Smooth muscle cell (in vitro differentiated cells): ENCODE results near the gene DNAI4. TPM values are rescaled to one million over a fixed set of nuclear protein-coding genes. Genes with fewer than 3 reads are reported as not detected.

Source experiments
- DNase-seq: peaks from one replicate; lab custom pipeline; 2025; ENCODE audit not compliant: unreplicated experiment; lab: John Stamatoyannopoulos, UW
- H2AFZ ChIP-seq: fragments of 200-600 bp; sonication (generic); 2 replicates; pipeline ENCODE4 v1.6.0; 2016; ENCODE audit warnings: antibody characterized with exemption, low read depth, mild to moderate bottlenecking
- H3F3A ChIP-seq: fragments of 200-600 bp; sonication (generic); 2 replicates; pipeline ENCODE4 v1.6.0; 2017; ENCODE audit warnings: antibody characterized with exemption, low read depth
- H3K27ac ChIP-seq: fragments of 200-600 bp; sonication (generic); 2 replicates; pipeline ENCODE4 v1.5.1; 2016; ENCODE audit warnings: low read depth, mild to moderate bottlenecking
- H3K27me3 ChIP-seq: fragments of 200-600 bp; sonication (generic); 2 replicates; pipeline ENCODE4 v1.6.1; 2016; ENCODE audit warnings: low read depth, mild to moderate bottlenecking
- H3K36me3 ChIP-seq: fragments of 200-600 bp; sonication (generic); 2 replicates; pipeline ENCODE4 v1.5.1; 2016; ENCODE audit warnings: low read depth
- H3K4me1 ChIP-seq: fragments of 200-600 bp; sonication (generic); 2 replicates; pipeline ENCODE4 v1.5.1; 2016; ENCODE audit warnings: low read depth
- H3K4me2 ChIP-seq: fragments of 200-600 bp; sonication (generic); 2 replicates; pipeline ENCODE4 v1.6.0; 2016; ENCODE audit warnings: mild to moderate bottlenecking
- H3K4me3 ChIP-seq: fragments of 200-600 bp; sonication (generic); 2 replicates; pipeline ENCODE4 v1.5.1; 2016; ENCODE audit warnings: mild to moderate bottlenecking
- H3K79me2 ChIP-seq: fragments of 200-600 bp; sonication (generic); 2 replicates; pipeline ENCODE4 v1.6.0; 2016; ENCODE audit warnings: low read depth, mild to moderate bottlenecking
- H3K9ac ChIP-seq: fragments of 200-600 bp; sonication (generic); 2 replicates; pipeline ENCODE4 v1.6.0; 2016; ENCODE audit warnings: low read depth
- H3K9me3 ChIP-seq: fragments of 200-600 bp; sonication (generic); replicated peaks from 2 replicates; pipeline ENCODE4 v1.5.1; 2016; ENCODE audit warnings: low read depth
- H4K20me1 ChIP-seq: fragments of 200-600 bp; sonication (generic); 2 replicates; pipeline ENCODE4 v1.6.0; 2016; ENCODE audit warnings: low read depth
- CTCF ChIP-seq: fragments of 200-600 bp; sonication (generic); IDR thresholded peaks from 2 replicates; pipeline ENCODE4 v1.5.1; 2017; ENCODE audit warnings: borderline replicate concordance, mild to moderate bottlenecking, antibody characterized with exemption; ENCODE audit not compliant: insufficient read depth, poor library complexity, severe bottlenecking
- polyA plus RNA-seq: library from polyadenylated mRNA; unstranded; fragments of >200 nt; fragmentation: Nextera tagmentation; extraction: Ambion mirVana; gene quantifications from 2 replicates; pipeline ENCODE4 v1.2.1, GENCODE V29; 2016
- total RNA-seq: library from RNA; depleted of rRNA; stranded (reverse); fragments of >200 nt; gene quantifications from 2 replicates; pipeline ENCODE4 v1.2.3, GENCODE V29; 2014

DNAI4 gene
- total and polyA plus RNA-seq, 2 experiments from 2014 or later: 0.63 to 2.2 TPM

GRCh38 chr1:66840929-66841328, 83.7 kb downstream of the DNAI4 start:
- no peak for TF ChIP-seq CTCF
- Histone ChIP-seq H3K9ac (no peak overlapping the region), H3K4me1 (no peaks in the 10 kb centered on the region), H3K27ac (no peak overlapping the region), H3K4me2 (no peak overlapping the region), H3K36me3 (no peaks in the 10 kb centered on the region), H3K9me3 (no peaks in the 10 kb centered on the region), H4K20me1 (no peaks in the 10 kb centered on the region), H3K79me2 (no peaks in the 10 kb centered on the region), H3K27me3 (no peaks in the 10 kb centered on the region), H3F3A (no peaks in the 10 kb centered on the region), H2AFZ (no peak overlapping the region), H3K4me3 (no peak overlapping the region)
- no peak for DNase-seq

DNA sequence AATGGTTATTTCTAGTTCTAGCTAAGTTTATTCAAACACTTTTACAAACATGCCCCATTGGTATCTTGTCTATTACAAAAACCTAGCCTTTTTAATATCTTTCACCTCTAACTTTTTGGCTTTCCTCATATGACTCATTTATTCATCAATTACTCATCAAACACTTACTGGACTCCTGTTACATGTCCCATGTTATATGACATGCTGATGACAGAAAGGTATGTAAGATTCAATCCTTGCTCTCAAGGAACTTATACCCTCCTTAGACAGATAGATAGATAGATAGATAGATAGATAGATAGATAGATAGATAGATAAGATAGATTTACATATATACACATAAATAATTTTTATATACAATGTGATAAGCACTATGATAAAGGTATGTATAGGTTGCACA, 89.7 kb downstream of the DNAI4 start:
- no peak overlapping the region for H2AFZ ChIP-seq
- no peaks in the 10 kb centered on the region for H4K20me1 ChIP-seq
- DNase-seq: no peak
- no peak overlapping the region for H3K9ac ChIP-seq
- H3K4me2 ChIP-seq: no peak overlapping the region
- no peaks in the 10 kb centered on the region for H3K9me3 ChIP-seq
- H3K36me3 ChIP-seq: no peaks in the 10 kb centered on the region
- no peaks in the 10 kb centered on the region for H3K27me3 ChIP-seq
- H3K79me2 ChIP-seq: no peaks in the 10 kb centered on the region
- H3K27ac ChIP-seq: no peak overlapping the region
- H3F3A ChIP-seq: no peaks in the 10 kb centered on the region
- no peaks in the 10 kb centered on the region for H3K4me1 ChIP-seq
- no peak for TF ChIP-seq CTCF
- H3K4me3 ChIP-seq: no peak overlapping the region

DNA sequence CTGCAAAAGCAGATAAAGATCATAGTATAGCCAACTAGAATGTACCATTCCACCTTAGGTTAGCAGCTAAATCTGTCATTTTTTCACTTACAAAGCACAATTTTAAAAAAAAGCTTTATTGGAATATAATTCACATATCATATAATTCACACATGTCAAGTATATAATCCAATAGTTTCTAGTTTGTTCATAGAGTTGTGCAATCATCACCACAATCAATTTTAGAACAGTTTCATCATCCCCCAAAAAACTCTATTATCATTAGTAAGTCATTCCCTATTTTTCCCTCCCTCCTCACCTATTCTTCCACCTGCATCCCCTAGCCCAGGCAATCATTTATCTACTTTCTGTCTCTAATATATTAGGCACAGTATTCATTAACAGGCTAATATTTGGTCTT, 91.5 kb downstream of the DNAI4 start:
- DNase-seq: no peak
- no peak overlapping the region for H2AFZ ChIP-seq
- H3K9ac ChIP-seq: no peak overlapping the region

More for the DNA sequence above, 91.5 kb downstream of the DNAI4 start:
- Histone ChIP-seq H3K36me3 (no peaks in the 10 kb centered on the region), H3K27me3 (no peaks in the 10 kb centered on the region), H3F3A (no peaks in the 10 kb centered on the region), H3K27ac (no peak overlapping the region), H4K20me1 (no peaks in the 10 kb centered on the region), H3K79me2 (no peaks in the 10 kb centered on the region), H3K4me3 (no peak overlapping the region), H3K4me2 (no peak overlapping the region), H3K9me3 (no peaks in the 10 kb centered on the region), H3K4me1 (no peaks in the 10 kb centered on the region)
- TF ChIP-seq CTCF: no peak
